ENCODE measurements around the gene RALGDS. TPM values are rescaled to one million over a fixed set of nuclear protein-coding genes. Genes with fewer than 3 reads are reported as not detected.

The RALGDS gene
- total and polyA plus RNA-seq, 9 of the 15 experiments (the other 6 are each of a cell fraction or from before 2014, with no cell fraction given): 0.75 to 43.3 (median 27.1) TPM

DNA sequence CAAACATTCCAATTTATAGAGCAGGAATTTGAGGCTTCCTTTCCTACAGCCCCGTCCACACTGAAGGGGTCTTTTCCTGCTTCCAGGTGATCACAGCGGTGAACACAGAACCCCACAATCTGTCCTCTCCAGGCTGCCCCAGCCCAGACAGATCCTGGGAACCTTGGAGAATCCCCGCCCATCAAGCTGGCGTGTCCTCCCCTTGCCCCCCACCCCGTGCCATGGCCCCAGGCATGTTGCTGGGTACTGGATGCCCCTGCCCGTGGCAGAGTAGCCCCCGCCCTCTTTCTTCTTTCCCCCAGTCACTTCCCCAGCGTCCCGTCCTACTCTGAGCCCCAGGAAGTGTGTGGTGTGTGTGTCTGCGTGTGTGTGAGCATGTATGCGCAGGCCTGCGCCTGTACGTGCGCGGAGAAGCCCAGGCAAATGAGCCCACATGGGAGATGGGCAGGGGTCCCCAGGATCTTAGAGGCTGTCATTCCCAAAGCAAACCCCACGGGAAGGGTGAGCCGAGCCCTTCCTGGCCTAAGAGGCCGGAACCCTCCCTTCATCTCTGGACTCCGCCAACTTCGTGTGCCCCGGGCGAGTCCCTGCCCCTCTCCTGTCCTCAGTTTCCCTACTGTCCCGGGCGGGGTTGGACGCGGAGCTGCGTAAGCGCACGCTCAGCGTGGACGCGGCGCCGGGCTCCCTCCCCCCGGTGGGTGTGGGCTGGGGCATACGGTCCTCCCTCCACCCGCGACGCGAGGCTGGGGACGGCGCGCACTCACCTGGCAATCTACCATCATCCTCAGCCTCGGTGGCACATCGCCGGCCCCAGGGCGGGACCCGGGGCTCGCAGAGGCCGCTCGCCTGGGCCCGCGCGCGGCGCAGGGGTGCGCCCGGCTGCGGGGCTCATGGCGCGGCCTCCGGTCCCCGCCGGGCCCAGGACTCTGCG, 27.4 kb upstream of the RALGDS start (continued):
- TF ChIP-seq BDP1 (IDR thresholded peaks at IDR 0.05; ENCODE audit: insufficient read depth, insufficient read length) (no peak), NCOA4 (IDR thresholded peaks at IDR 0.05; ENCODE audit: partially characterized antibody) (no peak), ZNF431 (CRISPR knock-in tag; IDR thresholded peaks at IDR 0.05) (no peak), RBM22 (IDR thresholded peaks at IDR 0.05; ENCODE audit: low read depth, low read length, poor library complexity, severe bottlenecking) (peak; percentile 80), ZEB2 (IDR thresholded peaks at IDR 0.05) (no peak), TOE1 (IDR thresholded peaks at IDR 0.05; ENCODE audit: borderline replicate concordance) (no peak), TOE1 (CRISPR knock-in tag; IDR thresholded peaks at IDR 0.05; ENCODE audit: borderline replicate concordance, low read depth) (0 out of 2 replicates have a peak, but pooled peaks have one; percentile 52), TCF3 (CRISPR knock-in tag; IDR thresholded peaks at IDR 0.05) (no peak), ZNF384 (IDR thresholded peaks at IDR 0.05; ENCODE audit: low read depth, low read length) (no peak), PHF20 (IDR thresholded peaks at IDR 0.05; ENCODE audit: partially characterized antibody) (no peak), CBX8 (IDR thresholded peaks at IDR 0.05; ENCODE audit: borderline replicate concordance, extremely low read depth, low read depth, low read length, poor library complexity, severe bottlenecking) (no peak), MEF2D (tag; conservative IDR thresholded peaks at IDR 0.05; ENCODE audit: low read depth) (no peak), POLR2A (conservative IDR thresholded peaks at IDR 0.05) (peak; percentile 44), HOXB6 (CRISPR knock-in tag; IDR thresholded peaks at IDR 0.05; ENCODE audit: borderline replicate concordance) (no peak), TBL1XR1 (IDR thresholded peaks at IDR 0.05; ENCODE audit: low read length in 2 of 2) (0 out of 4 replicates have a peak, but pooled peaks of 1 of the 2 experiments have one; percentile 45), ZC3H8 (IDR thresholded peaks at IDR 0.05) (no peak), MTA3 (IDR thresholded peaks at IDR 0.05; ENCODE audit: borderline replicate concordance) (no peak), XRCC5 (IDR thresholded peaks at IDR 0.05; ENCODE audit: low read depth, low read length) (no peak), TCF7L2 (IDR thresholded peaks at IDR 0.05; ENCODE audit: low read depth, low read length) (no peak)
- TF ChIP-seq, protein P1, sequence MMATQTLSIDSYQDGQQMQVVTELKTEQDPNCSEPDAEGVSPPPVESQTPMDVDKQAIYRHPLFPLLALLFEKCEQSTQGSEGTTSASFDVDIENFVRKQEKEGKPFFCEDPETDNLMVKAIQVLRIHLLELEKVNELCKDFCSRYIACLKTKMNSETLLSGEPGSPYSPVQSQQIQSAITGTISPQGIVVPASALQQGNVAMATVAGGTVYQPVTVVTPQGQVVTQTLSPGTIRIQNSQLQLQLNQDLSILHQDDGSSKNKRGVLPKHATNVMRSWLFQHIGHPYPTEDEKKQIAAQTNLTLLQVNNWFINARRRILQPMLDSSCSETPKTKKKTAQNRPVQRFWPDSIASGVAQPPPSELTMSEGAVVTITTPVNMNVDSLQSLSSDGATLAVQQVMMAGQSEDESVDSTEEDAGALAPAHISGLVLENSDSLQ (IDR thresholded peaks at IDR 0.05): no peak
- TF ChIP-seq, protein P2, sequence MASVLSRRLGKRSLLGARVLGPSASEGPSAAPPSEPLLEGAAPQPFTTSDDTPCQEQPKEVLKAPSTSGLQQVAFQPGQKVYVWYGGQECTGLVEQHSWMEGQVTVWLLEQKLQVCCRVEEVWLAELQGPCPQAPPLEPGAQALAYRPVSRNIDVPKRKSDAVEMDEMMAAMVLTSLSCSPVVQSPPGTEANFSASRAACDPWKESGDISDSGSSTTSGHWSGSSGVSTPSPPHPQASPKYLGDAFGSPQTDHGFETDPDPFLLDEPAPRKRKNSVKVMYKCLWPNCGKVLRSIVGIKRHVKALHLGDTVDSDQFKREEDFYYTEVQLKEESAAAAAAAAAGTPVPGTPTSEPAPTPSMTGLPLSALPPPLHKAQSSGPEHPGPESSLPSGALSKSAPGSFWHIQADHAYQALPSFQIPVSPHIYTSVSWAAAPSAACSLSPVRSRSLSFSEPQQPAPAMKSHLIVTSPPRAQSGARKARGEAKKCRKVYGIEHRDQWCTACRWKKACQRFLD (CRISPR knock-in tag; IDR thresholded peaks at IDR 0.05): no peak
- TF ChIP-seq, protein P3, sequence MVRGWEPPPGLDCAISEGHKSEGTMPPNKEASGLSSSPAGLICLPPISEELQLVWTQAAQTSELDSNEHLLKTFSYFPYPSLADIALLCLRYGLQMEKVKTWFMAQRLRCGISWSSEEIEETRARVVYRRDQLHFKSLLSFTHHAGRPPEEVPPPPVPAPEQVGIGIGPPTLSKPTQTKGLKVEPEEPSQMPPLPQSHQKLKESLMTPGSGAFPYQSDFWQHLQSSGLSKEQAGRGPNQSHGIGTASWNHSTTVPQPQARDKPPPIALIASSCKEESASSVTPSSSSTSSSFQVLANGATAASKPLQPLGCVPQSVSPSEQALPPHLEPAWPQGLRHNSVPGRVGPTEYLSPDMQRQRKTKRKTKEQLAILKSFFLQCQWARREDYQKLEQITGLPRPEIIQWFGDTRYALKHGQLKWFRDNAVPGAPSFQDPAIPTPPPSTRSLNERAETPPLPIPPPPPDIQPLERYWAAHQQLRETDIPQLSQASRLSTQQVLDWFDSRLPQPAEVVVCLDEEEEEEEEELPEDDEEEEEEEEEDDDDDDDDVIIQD (CRISPR knock-in tag; IDR thresholded peaks at IDR 0.05): no peak
